Measurements from ENCODE around the gene STUM.

DNA sequence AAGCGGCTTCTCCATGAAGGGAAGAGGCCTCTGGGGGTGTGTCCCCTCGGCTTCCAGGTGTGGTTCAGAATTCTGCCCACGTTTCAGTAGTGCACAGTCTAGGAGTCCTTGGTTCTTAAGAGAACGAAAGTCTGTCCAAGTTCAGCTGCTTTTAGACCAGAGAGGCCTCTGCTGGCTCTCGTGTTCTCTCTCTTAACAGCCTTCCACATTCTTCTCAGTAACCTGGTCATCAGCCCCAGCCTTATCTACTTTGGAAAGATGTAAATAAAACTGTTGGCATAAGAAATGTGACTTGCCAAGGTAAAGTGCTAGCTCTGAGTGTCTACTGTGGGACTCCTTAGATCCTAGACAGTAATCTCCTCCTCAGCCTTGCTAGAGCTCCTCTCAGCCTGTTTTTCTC, 15.3 kb upstream of the STUM start:
- no peak for TF ChIP-seq HDAC2 (IDR thresholded peaks at IDR 0.05)
- no peak for TF ChIP-seq CBX8 (IDR thresholded peaks at IDR 0.05)
- TF ChIP-seq, protein P1, sequence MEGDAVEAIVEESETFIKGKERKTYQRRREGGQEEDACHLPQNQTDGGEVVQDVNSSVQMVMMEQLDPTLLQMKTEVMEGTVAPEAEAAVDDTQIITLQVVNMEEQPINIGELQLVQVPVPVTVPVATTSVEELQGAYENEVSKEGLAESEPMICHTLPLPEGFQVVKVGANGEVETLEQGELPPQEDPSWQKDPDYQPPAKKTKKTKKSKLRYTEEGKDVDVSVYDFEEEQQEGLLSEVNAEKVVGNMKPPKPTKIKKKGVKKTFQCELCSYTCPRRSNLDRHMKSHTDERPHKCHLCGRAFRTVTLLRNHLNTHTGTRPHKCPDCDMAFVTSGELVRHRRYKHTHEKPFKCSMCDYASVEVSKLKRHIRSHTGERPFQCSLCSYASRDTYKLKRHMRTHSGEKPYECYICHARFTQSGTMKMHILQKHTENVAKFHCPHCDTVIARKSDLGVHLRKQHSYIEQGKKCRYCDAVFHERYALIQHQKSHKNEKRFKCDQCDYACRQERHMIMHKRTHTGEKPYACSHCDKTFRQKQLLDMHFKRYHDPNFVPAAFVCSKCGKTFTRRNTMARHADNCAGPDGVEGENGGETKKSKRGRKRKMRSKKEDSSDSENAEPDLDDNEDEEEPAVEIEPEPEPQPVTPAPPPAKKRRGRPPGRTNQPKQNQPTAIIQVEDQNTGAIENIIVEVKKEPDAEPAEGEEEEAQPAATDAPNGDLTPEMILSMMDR (IDR thresholded peaks at IDR 0.05) = no peak
- no peak for TF ChIP-seq MAZ (IDR thresholded peaks at IDR 0.05; ENCODE audit: borderline replicate concordance, low read depth, low read length)
- TF ChIP-seq EP300 (IDR thresholded peaks at IDR 0.05) = no peak
- no peak for TF ChIP-seq REST (IDR thresholded peaks at IDR 0.05)
- TF ChIP-seq HOXB13 (CRISPR knock-in tag; IDR thresholded peaks at IDR 0.05; ENCODE audit: low read depth) = no peak
- TF ChIP-seq BHLHE40 (IDR thresholded peaks at IDR 0.05; ENCODE audit: low read depth, low read length) = no peak

Data from A549 (cell line).